Measurements from ENCODE around the gene EOMES.
"Not testable (repeated sequence)": the region's sequence is repeated elsewhere in the genome, so short reads cannot be mapped to it uniquely, and the experiment has no call there.

The EOMES gene

GRCh38 chr3:27721717-27722564 is at the start of gene EOMES:
TSS of gene EOMES (minus strand) at chr3:27722323. CDS start at chr3:27722294, 29 bp downstream.
- peak; percentile 70 for DNase-seq

- not testable (repeated sequence) for DNase-seq
These were observed 48.3 kb upstream of the EOMES start for GRCh38 chr3:27770384-27770783.

GRCh38 chr3:27767000-27767399 is 44.9 kb upstream of the EOMES start:
- no peak for DNase-seq

- no peak for DNase-seq
These were observed 36.0 kb upstream of the EOMES start for GRCh38 chr3:27758083-27758482.

GRCh38 chr3:27756877-27757276 is 34.8 kb upstream of the EOMES start:
- DNase-seq, result no peak

- DNase-seq, result no peak
These were observed 30.8 kb upstream of the EOMES start for GRCh38 chr3:27752926-27753325.

GRCh38 chr3:27749643-27750042 is 27.5 kb upstream of the EOMES start:
- no peak for DNase-seq

GRCh38 chr3:27746838-27747237 is 24.7 kb upstream of the EOMES start:
- no peak for DNase-seq

- DNase-seq, result no peak
These were observed 18.7 kb upstream of the EOMES start for GRCh38 chr3:27740854-27741253.

GRCh38 chr3:27737091-27737490 is 15.0 kb upstream of the EOMES start:
- DNase-seq, result no peak

GRCh38 chr3:27730774-27731659 is 8.9 kb upstream of the EOMES start:
- DNase-seq, result no peak

GRCh38 chr3:27729748-27730611 is 7.9 kb upstream of the EOMES start:
- DNase-seq, result no peak

- DNase-seq, result no peak
These were observed 7.2 kb upstream of the EOMES start for GRCh38 chr3:27729325-27729724.

GRCh38 chr3:27728195-27729087 is 6.3 kb upstream of the EOMES start:
- no peak for DNase-seq

GRCh38 chr3:27726240-27726639 is 4.1 kb upstream of the EOMES start:
- no peak for DNase-seq

- DNase-seq, result no peak
These were observed 2.5 kb upstream of the EOMES start for GRCh38 chr3:27724459-27725197.

- DNase-seq, result no peak
These were observed 1.8 kb upstream of the EOMES start for GRCh38 chr3:27723815-27724458.

GRCh38 chr3:27723456-27723814 is 1.3 kb upstream of the EOMES start:
- DNase-seq, result no peak

- DNase-seq, result no peak
These were observed 900 bp upstream of the EOMES start for GRCh38 chr3:27723001-27723445.

GRCh38 chr3:27720899-27721716 is 1.0 kb downstream of the EOMES start:
- DNase-seq, result no peak
